Measurements from ENCODE around the gene GRID1. TPM values are rescaled to one million over a fixed set of nuclear protein-coding genes. Genes with fewer than 3 reads are reported as not detected.

GRID1 gene
- total RNA-seq, 1 experiment from 2014 or later, result 5.6 TPM

DNA sequence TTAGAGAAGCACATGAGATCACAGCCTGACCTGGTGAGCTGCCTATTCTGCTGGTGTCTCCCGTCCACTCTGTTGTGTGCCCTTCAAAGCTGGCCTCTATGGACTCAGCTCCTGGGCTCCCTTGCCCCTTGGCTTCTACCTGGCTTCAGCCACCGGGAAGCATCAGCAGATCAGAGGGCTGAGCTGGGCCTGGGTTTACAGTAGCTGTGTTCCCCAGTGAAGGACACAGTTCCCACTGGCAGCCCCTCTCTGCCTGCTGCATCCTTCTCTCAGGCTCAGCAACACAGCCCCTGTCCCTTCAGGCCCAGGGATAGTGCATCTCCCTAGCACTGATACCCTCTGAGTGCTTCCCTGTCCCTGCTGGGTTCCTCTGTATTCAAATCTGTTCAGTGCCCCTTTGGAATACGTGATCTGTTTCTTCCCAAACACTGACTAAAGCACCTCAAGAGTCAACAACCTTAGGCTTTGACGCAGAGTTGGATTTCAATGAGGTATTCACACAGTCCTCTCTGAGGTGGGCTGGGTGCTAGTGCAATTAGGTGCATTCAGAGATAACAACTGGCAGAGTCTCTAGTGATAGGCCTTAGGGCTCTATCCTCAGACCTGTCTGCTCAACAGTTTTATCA is 109.8 kb downstream of the GRID1 start:
- no peaks in the 10 kb centered on the region for H3K9me2 ChIP-seq (ENCODE audit: insufficient read depth)
- H3K4me1 ChIP-seq (ENCODE audit: control insufficient read depth in 1 of 2, insufficient read depth in 2 of 2, low read length in 2 of 2), result peaks cover 20 to 27% of the 10 kb centered on the region in 2 experiments
- no peak for ATAC-seq
- intact Hi-C loops (cut with micrococcal nuclease), result no loop called here
- BruUV-seq (replicated peaks), result no TSS peak
- POLR2A ChIA-PET, result no interaction called here
- H3K79me2 ChIP-seq (ENCODE audit: insufficient read depth, low read length), result no peaks in the 10 kb centered on the region
- CTCF ChIA-PET, result no interaction called here
- no peaks in the 10 kb centered on the region for H3K9me3 ChIP-seq (ENCODE audit: control insufficient read depth in 1 of 2, insufficient read depth in 1 of 2, low read depth in 1 of 2, low read length in 2 of 2)
- TF ChIP-seq RAD21 (IDR thresholded peaks at IDR 0.05; ENCODE audit: low read depth), result no peak
- TF ChIP-seq, protein P1, sequence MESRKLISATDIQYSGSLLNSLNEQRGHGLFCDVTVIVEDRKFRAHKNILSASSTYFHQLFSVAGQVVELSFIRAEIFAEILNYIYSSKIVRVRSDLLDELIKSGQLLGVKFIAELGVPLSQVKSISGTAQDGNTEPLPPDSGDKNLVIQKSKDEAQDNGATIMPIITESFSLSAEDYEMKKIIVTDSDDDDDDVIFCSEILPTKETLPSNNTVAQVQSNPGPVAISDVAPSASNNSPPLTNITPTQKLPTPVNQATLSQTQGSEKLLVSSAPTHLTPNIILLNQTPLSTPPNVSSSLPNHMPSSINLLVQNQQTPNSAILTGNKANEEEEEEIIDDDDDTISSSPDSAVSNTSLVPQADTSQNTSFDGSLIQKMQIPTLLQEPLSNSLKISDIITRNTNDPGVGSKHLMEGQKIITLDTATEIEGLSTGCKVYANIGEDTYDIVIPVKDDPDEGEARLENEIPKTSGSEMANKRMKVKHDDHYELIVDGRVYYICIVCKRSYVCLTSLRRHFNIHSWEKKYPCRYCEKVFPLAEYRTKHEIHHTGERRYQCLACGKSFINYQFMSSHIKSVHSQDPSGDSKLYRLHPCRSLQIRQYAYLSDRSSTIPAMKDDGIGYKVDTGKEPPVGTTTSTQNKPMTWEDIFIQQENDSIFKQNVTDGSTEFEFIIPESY (IDR thresholded peaks at IDR 0.05; ENCODE audit: extremely low read depth, insufficient replicate concordance, low read length), result no peak
- no peak for TF ChIP-seq ZNF274 (IDR thresholded peaks at IDR 0.05; ENCODE audit: low read depth, low read length)
- TF ChIP-seq EGR1 (IDR thresholded peaks at IDR 0.05; ENCODE audit: low read depth), result no peak
- no peak for TF ChIP-seq REST (IDR thresholded peaks at IDR 0.05; ENCODE audit: low read depth)
- no peak for TF ChIP-seq SP1 (IDR thresholded peaks at IDR 0.05; ENCODE audit: low read depth)
- no peak for TF ChIP-seq ELF1 (IDR thresholded peaks at IDR 0.05; ENCODE audit: borderline replicate concordance, low read depth)
- no peak for TF ChIP-seq CTCF (IDR thresholded peaks at IDR 0.05 in 2 of 3, conservative IDR thresholded peaks at IDR 0.05 in 1 of 3; ENCODE audit: borderline replicate concordance in 1 of 3, insufficient read depth in 1 of 3, low read depth in 2 of 3, low read length in 2 of 3)
- no peak for TF ChIP-seq SRF (IDR thresholded peaks at IDR 0.05; ENCODE audit: low read depth)
- TF ChIP-seq JUND (IDR thresholded peaks at IDR 0.05), result no peak
- TF ChIP-seq TCF7L2 (IDR thresholded peaks at IDR 0.05; ENCODE audit: borderline replicate concordance, extremely low read depth, insufficient read depth, insufficient read length), result no peak
- TF ChIP-seq POLR2AphosphoS5 (IDR thresholded peaks at IDR 0.05; ENCODE audit: low read depth, low read length), result no peak
- no peak for TF ChIP-seq EZH2 (IDR thresholded peaks at IDR 0.05)
- TF ChIP-seq CBX3 (IDR thresholded peaks at IDR 0.05; ENCODE audit: low read depth), result no peak
- no peak for TF ChIP-seq SIN3A (IDR thresholded peaks at IDR 0.05; ENCODE audit: low read depth)
- TF ChIP-seq EZH2phosphoT487 (IDR thresholded peaks at IDR 0.05; ENCODE audit: borderline replicate concordance), result no peak
- TF ChIP-seq YY1 (IDR thresholded peaks at IDR 0.05; ENCODE audit: extremely low read depth, insufficient replicate concordance, low read depth, low read length), result no peak
- no peak overlapping the region for H3K4me3 ChIP-seq (replicated peaks in 1 of 2; ENCODE audit: low read depth in 1 of 2, low read length in 2 of 2)
- H3K9ac ChIP-seq (ENCODE audit: low read length), result no peak overlapping the region
- H4K20me1 ChIP-seq (ENCODE audit: insufficient read depth), result no peaks in the 10 kb centered on the region
- H2AFZ ChIP-seq (ENCODE audit: low read depth, low read length, poor library complexity, severe bottlenecking), result no peak overlapping the region
- no peak overlapping the region for H3K27ac ChIP-seq (ENCODE audit: low read depth, low read length)
- H3K36me3 ChIP-seq (ENCODE audit: control insufficient read depth in 1 of 2, insufficient read depth in 2 of 2, low read length in 2 of 2), result no peaks in the 10 kb centered on the region
- no peak for DNase-seq (ENCODE audit: low read depth, low spot score)
- H3K27me3 ChIP-seq (ENCODE audit: insufficient read depth, low read length), result no peaks in the 10 kb centered on the region
- RAD21 ChIA-PET (ENCODE audit: low non-redundant PET in 1 of 2, low total read pairs in 2 of 2, uncharacterized antibody in 2 of 2, unreplicated experiment in 2 of 2), result no interaction called here
- H3K4me2 ChIP-seq (ENCODE audit: low read length), result no peak overlapping the region

Data from HCT116 (cell line).